Type B pancreatic cell (in vitro differentiated cells): ENCODE results near the gene HSD17B14. TPM values are rescaled to one million over a fixed set of nuclear protein-coding genes. Genes with fewer than 3 reads are reported as not detected.
A peak's percentile ranks its signal among the peaks of the same experiment; 100 is the strongest.
"Not testable (repeated sequence)": the region's sequence is repeated elsewhere in the genome, so short reads cannot be mapped to it uniquely, and the experiment has no call there.

Experiments used
- DNase-seq: peaks from one replicate; pipeline ENCODE4 v3.0.0; 2021; ENCODE audit warnings: mixed read lengths; ENCODE audit not compliant: unreplicated experiment; ENCODE audit errors: extremely low spot score
- H3K27ac Mint-ChIP-seq: 2 replicates; pipeline ENCODE4 v1.8.0; 2021; ENCODE audit warnings: mild to moderate bottlenecking, mixed read lengths
- H3K27me3 Mint-ChIP-seq: 2 replicates; pipeline ENCODE4 v1.8.0; 2021; ENCODE audit warnings: mixed read lengths
- H3K36me3 Mint-ChIP-seq: 2 replicates; pipeline ENCODE4 v1.8.0; 2021; ENCODE audit warnings: mixed read lengths
- H3K4me1 Mint-ChIP-seq: one replicate; pipeline ENCODE4 v1.8.0; 2021; ENCODE audit warnings: mixed read lengths; ENCODE audit not compliant: unreplicated experiment
- H3K4me3 Mint-ChIP-seq: 2 replicates; pipeline ENCODE4 v1.8.0; 2021; ENCODE audit warnings: mild to moderate bottlenecking, mixed read lengths
- H3K9me3 Mint-ChIP-seq: 2 replicates; pipeline ENCODE4 v1.8.0; 2021; ENCODE audit warnings: mixed read lengths
- CTCF ChIP-seq: fragments of 200-600 bp; sonication (generic); conservative IDR thresholded peaks from 2 replicates; pipeline ENCODE4 v1.5.0; 2021; ENCODE audit warnings: antibody characterized with exemption, mild to moderate bottlenecking
- total RNA-seq: library from RNA; stranded (reverse); gene quantifications from 2 replicates; pipeline ENCODE4 v1.2.1, GENCODE V29; 2021; ENCODE audit warnings: low replicate concordance

Gene HSD17B14
- total RNA-seq, 1 donor from 2014 or later, result 12.9 TPM

DNA sequence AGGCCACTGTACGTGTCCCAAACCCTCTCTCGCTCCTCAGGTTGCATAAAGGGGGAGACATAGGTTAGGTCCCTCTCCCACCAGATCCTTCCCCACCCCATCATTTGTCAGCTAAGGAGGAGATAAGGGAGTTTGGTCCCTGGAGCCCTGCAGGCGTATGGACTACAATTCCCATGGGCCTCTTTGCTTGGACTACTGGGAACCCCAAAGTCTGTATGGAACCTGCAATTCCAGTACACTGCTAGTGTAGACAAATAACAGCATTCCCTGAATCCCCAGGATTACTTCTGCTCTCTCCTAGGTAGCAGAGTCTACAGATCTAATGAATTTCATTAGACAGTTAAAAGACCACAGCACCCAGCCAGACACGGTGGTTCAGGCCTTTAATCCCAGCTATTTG lies 16.0 kb upstream of the HSD17B14 start:
- no peak for TF ChIP-seq CTCF
- no peaks in the 10 kb centered on the region for H3K4me1 Mint-ChIP-seq
- no peaks in the 10 kb centered on the region for H3K36me3 Mint-ChIP-seq
- H3K27me3 Mint-ChIP-seq, result no peaks in the 10 kb centered on the region
- DNase-seq, result no peak
- no peak overlapping the region for H3K4me3 Mint-ChIP-seq
- H3K9me3 Mint-ChIP-seq, result no peaks in the 10 kb centered on the region
- no peak overlapping the region for H3K27ac Mint-ChIP-seq

GRCh38 chr19:48846659-48847058 lies 10.4 kb upstream of the HSD17B14 start:
- not testable (repeated sequence) for H3K27me3 Mint-ChIP-seq, H3K9me3 Mint-ChIP-seq, H3K27ac Mint-ChIP-seq, H3K4me3 Mint-ChIP-seq, H3K36me3 Mint-ChIP-seq, H3K4me1 Mint-ChIP-seq, DNase-seq

- Mint-ChIP-seq H3K4me3 (no peak overlapping the region), H3K4me1 (peaks cover 6% of the 10 kb centered on the region), H3K27ac (no peak overlapping the region), H3K27me3 (no peaks in the 10 kb centered on the region), H3K36me3 (peaks cover 5% of the 10 kb centered on the region), H3K9me3 (no peaks in the 10 kb centered on the region)
- DNase-seq, result no peak
- TF ChIP-seq CTCF, result no peak
These were observed 9.1 kb upstream of the HSD17B14 start for GRCh38 chr19:48845384-48845783.

- DNase-seq, result no peak
- TF ChIP-seq CTCF, result peak; percentile 42
- H3K36me3 Mint-ChIP-seq, result peaks cover 5% of the 10 kb centered on the region
These were observed 8.2 kb upstream of the HSD17B14 start for GRCh38 chr19:48844472-48844871.

DNA sequence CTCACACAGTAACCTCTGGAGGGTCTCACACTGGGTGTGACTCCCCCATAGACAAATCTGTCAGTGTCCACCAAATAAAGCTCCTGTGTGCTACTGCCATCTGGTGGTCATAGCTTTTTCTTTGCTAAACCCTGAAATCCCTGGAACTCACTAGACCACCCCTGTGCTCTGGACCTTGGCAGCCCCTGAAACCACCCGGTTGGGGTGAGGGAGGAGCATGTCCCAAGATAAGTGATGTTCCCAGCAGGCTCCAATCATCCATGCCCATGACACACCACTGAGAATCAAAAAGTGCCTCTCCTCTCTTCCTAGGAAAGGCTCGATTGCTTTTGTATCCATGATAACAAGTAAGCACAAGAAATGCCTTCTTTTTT lies 6.5 kb upstream of the HSD17B14 start:
- Mint-ChIP-seq H3K27me3 (no peaks in the 10 kb centered on the region), H3K4me1 (peaks cover 6% of the 10 kb centered on the region), H3K4me3 (no peak overlapping the region), H3K9me3 (no peaks in the 10 kb centered on the region), H3K36me3 (peaks cover 5% of the 10 kb centered on the region), H3K27ac (peak overlapping the region; percentile 37)
- peak; percentile 93 for TF ChIP-seq CTCF
- DNase-seq, result no peak

More at GRCh38 chr19:48844472-48844871, 8.2 kb upstream of the HSD17B14 start:
- Mint-ChIP-seq H3K4me3 (no peak overlapping the region), H3K4me1 (peaks cover 6% of the 10 kb centered on the region), H3K9me3 (no peaks in the 10 kb centered on the region), H3K27ac (no peak overlapping the region), H3K27me3 (no peaks in the 10 kb centered on the region)

DNA sequence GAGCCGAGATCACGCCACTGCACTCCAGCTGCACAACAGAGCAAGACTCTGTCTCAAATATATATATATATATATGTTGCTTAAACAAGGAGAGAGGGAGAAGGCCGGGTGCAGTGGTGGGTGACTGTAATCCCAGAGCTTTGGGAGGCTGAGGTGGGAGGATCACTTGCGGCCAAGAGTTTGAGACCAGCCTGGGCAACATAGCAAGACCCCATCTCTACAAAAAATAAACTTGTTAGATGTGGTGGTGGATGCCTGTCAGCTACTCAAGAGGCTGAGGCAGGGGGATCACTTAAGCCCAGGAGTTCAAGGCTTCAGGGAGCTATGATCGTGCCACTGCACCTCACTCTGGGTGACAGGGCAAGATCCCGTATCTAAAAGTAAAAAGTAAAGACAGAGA lies 5.3 kb upstream of the HSD17B14 start:
- no peak overlapping the region for H3K4me3 Mint-ChIP-seq
- no peaks in the 10 kb centered on the region for H3K27me3 Mint-ChIP-seq
- no peak for DNase-seq
- H3K27ac Mint-ChIP-seq, result no peak overlapping the region
- H3K4me1 Mint-ChIP-seq, result peaks cover 11% of the 10 kb centered on the region
- no peak for TF ChIP-seq CTCF
- peaks cover 5% of the 10 kb centered on the region for H3K36me3 Mint-ChIP-seq
- no peaks in the 10 kb centered on the region for H3K9me3 Mint-ChIP-seq
